Cerebellar nuclear complex (tissue), 1 donor: ENCODE measurements around the gene SYCE3.
A peak's percentile ranks its signal among the peaks of the same experiment; 100 is the strongest.
"Not testable (repeated sequence)": the region's sequence is repeated elsewhere in the genome, so short reads cannot be mapped to it uniquely, and the experiment has no call there.

Experiments used
- DNase-seq, 2 experiments: peaks; one replicate each; lab custom pipeline; 2025; lab: John Stamatoyannopoulos, UW

SYCE3 gene

GRCh38 chr22:50520826-50521453 is 41.8 kb downstream of the SYCE3 start:
- DNase-seq = no peak

- not testable (repeated sequence) for DNase-seq
Measured at GRCh38 chr22:50520184-50520583, 42.5 kb downstream of the SYCE3 start.

GRCh38 chr22:50519151-50519550 is 43.6 kb downstream of the SYCE3 start:
- DNase-seq = no peak

DNA sequence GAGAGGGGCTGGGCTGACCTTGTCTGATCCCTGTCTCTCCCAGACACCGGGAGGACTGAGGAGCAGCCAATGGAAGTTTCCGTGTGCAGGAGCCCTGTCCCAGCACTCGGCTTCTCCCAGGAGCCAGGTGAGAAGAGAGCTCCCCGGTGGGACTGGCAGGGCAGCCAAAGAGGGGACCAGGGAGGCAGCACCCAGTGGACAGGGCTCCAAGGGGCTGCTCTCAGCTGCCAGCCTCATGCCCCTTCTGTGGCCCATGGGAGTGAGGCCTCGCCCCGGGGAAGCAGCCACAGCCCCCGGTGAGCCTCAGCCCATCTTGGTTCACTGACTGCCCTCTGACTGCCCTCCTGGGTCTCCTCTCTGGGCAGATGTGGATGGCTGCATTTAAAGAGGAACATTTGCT is 44.1 kb downstream of the SYCE3 start:
- DNase-seq = no peak

GRCh38 chr22:50517495-50518260 is 45.0 kb downstream of the SYCE3 start:
- DNase-seq = no peak

DNA sequence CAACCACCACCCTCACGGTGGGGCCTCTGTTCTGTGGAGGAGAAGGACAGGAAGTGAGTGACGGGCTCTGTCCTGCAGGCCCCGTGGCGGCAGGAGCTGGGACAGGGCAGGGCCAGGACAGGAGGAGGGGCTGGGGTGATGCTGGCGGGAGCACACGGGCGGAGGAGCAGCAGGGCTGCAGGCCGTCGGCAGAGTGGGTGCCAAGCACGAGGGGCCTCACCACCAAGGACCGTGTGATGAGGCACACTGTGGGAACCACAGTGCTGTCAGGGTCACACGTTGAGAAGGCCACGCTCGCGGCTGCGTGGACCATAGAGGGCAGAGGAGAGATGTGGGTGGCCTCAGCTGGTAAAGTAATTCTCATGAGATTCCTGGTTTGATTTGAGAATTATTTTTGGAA is 45.8 kb downstream of the SYCE3 start:
- DNase-seq = no peak

GRCh38 chr22:50516068-50516467 is 46.7 kb downstream of the SYCE3 start:
- DNase-seq = no peak

GRCh38 chr22:50513175-50513574 is 49.5 kb downstream of the SYCE3 start:
- no peak for DNase-seq

GRCh38 chr22:50508897-50509296 is 53.8 kb downstream of the SYCE3 start:
- no peak for DNase-seq

- peak in 1 of 2 experiments; percentile 92 for DNase-seq
Measured at GRCh38 chr22:50507991-50508884, 54.5 kb downstream of the SYCE3 start, which contains the start of gene NCAPH2. TSS of gene NCAPH2 (plus strand) at chr22:50508224. CDS start at chr22:50508338, 114 bp downstream.

DNA sequence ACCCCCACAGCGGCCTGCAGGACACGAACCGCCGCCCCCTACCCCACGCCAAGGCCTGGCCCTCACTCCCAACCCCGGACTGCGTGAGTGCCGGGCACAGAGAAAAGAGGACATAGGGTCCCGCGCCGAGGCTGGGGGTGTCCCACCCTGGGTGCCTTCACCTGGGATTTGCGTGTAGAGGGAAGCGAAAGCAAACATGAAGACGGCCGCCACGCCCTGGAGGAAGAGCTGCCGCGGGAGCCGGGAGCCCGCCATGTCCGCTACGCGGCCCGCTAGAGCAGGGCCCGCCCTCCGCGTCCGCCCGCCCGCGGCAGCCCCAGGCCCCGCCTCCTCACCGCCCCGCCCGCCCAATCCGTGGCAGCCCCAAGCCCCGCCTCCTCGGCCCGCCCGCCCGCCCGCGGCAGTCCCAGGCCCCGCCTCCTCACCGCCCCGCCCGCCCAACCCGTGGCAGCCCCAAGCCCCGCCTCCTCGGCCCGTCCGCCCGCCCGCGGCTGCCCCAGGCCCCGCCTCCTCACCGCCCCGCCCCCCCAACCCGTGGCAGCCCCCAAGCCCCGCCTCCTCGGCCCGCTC is 55.2 kb downstream of the SYCE3 start, which contains the start of gene LMF2:
Gene LMF2 (minus strand): TSS at position 282 of the 570 bp plus-strand sequence. CDS start 27 bp downstream, at position 255.
- peak; percentile 42 to 89 for DNase-seq

DNA sequence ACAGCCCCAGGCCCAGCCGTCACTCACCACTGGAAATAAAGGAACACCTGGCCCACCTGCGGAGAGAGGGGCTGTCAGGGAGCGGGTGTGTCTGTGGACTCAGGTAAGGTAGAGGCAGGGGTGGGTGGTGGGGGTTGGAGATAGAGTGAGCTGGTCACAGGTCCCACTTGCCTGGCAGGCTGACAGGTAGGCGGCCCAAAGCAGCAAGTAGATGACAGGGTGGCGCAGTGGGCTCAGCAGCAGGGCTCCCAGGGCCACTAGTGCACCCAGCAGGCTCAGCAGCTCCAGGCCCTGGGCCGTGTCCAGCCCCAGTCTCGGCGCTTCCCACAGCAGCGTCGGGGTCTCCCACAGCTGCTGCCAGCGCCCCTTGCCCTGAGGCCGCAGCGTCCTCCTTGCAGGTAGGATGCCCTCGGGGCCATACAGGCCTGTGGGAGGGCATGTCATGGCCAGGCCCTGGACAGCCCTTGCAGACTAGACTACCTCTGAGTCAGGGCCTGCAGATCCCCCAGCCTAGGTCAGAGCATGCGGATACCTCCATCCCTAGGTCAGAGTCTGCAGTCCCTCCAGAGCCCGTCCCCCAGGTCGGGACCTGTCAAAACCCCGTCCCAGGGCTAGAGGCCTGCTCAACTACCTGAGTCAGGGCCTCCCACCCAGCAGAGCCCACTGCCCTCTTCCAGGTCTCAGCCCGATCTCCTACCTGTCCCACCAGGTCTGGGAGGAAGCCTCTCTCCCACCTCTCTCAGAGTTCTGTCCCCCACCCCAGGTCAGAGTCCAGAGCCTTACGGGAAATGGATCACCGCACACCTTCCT is 55.9 kb downstream of the SYCE3 start:
- DNase-seq = no peak

DNA sequence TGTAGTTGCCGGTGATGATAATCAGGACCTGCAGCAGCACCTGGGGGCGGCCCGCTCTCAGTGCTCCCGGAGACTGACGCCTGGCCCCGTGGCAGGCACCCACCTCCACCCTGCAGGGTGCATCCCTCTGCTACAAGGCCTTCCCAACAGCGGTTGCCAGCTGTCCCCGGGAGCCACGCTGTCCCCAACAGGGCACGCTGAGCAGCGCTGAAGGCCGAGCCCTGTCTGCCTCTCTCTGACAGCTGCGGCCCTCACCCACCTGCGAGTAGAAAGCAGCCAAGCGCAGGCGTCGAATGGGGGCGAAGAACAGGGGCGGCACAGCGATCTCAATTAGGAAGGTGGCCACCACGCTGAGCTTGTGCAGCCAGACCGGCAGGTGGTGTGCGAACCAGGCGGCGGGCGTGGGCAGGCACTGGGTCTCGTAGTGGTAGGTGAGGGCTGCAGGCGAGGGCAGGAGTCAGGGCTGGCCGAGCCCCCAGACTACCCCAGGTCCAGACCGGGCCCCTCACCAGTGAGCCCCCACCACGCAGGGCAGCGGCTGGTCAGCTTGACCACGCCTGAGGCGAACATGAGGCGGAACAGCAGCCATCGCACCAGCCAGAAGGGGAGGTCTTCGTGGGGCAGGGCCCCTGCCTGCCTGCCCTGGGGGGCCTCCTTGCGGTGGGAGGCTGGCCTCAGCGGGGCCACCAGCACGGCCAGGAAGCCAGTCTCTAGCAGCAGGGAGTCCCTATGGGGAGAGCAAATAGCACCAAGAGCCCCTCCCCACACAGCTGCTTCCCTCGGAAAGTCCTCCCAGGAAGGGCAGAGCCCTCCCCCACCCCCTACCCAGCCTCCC is 56.7 kb downstream of the SYCE3 start:
- no peak for DNase-seq

DNA sequence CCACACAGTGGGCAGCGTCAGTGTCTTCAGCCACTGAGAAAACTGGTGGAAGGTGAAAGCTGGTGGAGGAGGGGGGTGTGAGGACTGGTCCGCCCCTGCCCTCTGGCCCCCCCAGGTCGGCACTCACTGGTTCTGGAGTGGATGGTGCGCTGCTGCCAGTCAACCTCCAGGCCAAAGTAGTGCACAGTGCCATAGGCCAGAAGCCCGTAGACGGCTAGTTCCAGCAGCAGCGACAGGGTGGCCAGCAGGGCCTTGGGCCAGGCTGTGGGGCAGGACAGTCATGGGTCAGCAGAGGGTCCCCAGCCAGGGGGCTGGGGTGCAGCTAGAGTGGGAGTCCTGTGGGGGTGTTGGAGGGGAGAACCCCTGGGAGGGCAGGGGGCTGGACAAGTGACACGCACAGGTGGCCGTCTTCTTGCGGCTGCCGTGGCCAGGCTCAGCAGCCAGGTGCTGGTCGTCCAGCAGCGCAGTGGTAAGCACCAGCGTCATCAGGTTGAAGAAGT is 57.4 kb downstream of the SYCE3 start:
- DNase-seq = no peak

- no peak for DNase-seq
Measured at GRCh38 chr22:50504369-50505211, 58.1 kb downstream of the SYCE3 start.

DNA sequence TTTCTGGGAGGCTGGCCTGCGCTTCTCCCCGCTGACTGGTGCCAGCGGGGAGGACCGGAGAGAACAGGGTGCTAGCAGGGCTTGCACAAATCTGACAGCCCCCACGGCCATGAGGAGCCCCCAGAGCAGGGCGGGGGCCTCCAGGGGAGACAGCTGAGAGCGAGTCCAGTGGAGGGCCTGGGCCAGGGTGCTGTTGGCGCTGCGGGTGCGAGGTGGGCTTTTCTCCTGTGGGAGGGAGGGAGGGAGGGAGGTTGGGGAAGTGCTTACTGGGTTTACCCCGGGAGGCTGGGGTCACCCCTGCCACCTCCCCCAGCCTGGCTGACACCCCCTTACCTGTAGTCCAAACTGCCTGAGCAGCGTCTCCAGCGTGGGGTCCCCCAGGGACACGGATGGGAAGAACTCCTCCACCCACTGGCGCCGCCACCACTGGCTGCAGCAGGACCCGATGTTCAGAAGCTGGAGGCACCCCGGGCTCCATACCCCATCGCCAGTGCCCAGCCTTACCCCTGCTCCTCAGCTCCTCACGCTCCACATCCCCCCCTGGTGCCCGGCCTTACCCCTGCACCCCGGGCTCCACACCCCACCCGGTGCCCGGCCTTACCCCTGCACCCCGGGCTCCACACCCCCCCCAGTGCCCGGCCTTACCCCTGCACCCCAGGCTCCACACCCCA is 59.1 kb downstream of the SYCE3 start:
- DNase-seq = no peak

- DNase-seq = no peak
Measured at GRCh38 chr22:50502628-50503474, 59.9 kb downstream of the SYCE3 start.

- no peak for DNase-seq
Measured at GRCh38 chr22:50502096-50502495, 60.6 kb downstream of the SYCE3 start.
